Sigmoid colon (tissue), 7 donors: ENCODE data around the gene DAPK1. TPM values are rescaled to one million over a fixed set of nuclear protein-coding genes. Genes with fewer than 3 reads are reported as not detected.

Source experiments
- DNase-seq: peaks from one replicate; pipeline ENCODE4 v3.0.0-alpha.2; 2019
- H3K27ac ChIP-seq, 4 donors: fragments of 200-600 bp; sonication (generic); one replicate each; pipeline ENCODE4 v1.5.1; 2016 to 2019; ENCODE audit warnings: mild to moderate bottlenecking in 1 of 4
- H3K27me3 ChIP-seq, 3 donors: fragments of 200-600 bp; sonication (generic); one replicate each; pipeline ENCODE4 v1.5.1; 2019; ENCODE audit warnings: mild to moderate bottlenecking in 1 of 3
- H3K36me3 ChIP-seq, 4 donors: fragments of 200-600 bp; sonication (generic); one replicate each; pipeline ENCODE4 v1.5.1; 2016 to 2019
- H3K4me1 ChIP-seq, 4 donors: fragments of 200-600 bp; sonication (generic); one replicate each; pipeline ENCODE4 v1.5.1; 2017 to 2019
- H3K4me3 ChIP-seq, 4 donors: fragments of 200-600 bp; sonication (generic); one replicate each; pipeline ENCODE4 v1.5.1; 2017 to 2019; ENCODE audit warnings: mild to moderate bottlenecking in 2 of 4, moderate library complexity in 1 of 4
- H3K9me3 ChIP-seq, 4 donors: fragments of 200-600 bp in 3 of 4; sonication (generic) in 3 of 4; one replicate each; pipeline versions ENCODE4 v1.5.1 to v1.6.1; 2013 to 2019
- CTCF ChIP-seq, 4 experiments: fragments of 450-650 bp in 3 of 4; fragments of 200-600 bp in 1 of 4; IDR thresholded peaks; one replicate each; pipeline ENCODE4 v1.5.1; 2016 to 2019; ENCODE audit warnings: antibody characterized with exemption in 4 of 4, mild to moderate bottlenecking in 3 of 4, moderate library complexity in 2 of 4
- EP300 ChIP-seq, 4 donors: sonication (generic); formaldehyde crosslinking; IDR thresholded peaks; one replicate each; pipeline ENCODE4 v1.6.1; 2017; ENCODE audit warnings: antibody characterized with exemption in 4 of 4
- POLR2A ChIP-seq, 2 donors: fragments of 450-650 bp; IDR thresholded peaks; one replicate each; pipeline ENCODE4 v1.6.1; 2016; ENCODE audit warnings: antibody characterized with exemption in 2 of 2, mild to moderate bottlenecking in 2 of 2, moderate library complexity in 2 of 2
- POLR2AphosphoS5 ChIP-seq, 4 donors: sonication (generic); formaldehyde crosslinking; IDR thresholded peaks; one replicate each; pipeline ENCODE4 v1.6.1; 2017; ENCODE audit warnings: antibody characterized with exemption in 4 of 4
- WGBS, 2 donors: extraction: QIAGEN DNeasy Blood & Tissue Kit; methylation state at CpG; one replicate each; pipeline ENCODE4 v1.1.7; 2013; 5-methylcytosine and 5-hydroxymethylcytosine counted together
- intact Hi-C: fragments of 100-400 bp; cut with DNase I; formaldehyde crosslinking; loops from one replicate; pipeline ENCODE4 v1.15.1; 2023
- polyA plus RNA-seq, 3 donors: library from polyadenylated mRNA; stranded (reverse); fragments of 200-250 nt; gene quantifications; one replicate each; pipeline ENCODE4 v1.2.3, GENCODE V29; 2013
- total RNA-seq, 4 donors: library from RNA; depleted of rRNA; stranded (reverse); fragments of >200 nt; gene quantifications; one replicate each; pipeline ENCODE4 v1.1.0, GENCODE V29; 2016
- donor health status: healthy with polysubstance abuse.
- donor health status: Bipolar disorder and iron deficiency.
- donor health status: healthy.

DAPK1 gene
- total and polyA plus RNA-seq, 7 donors = 4.8 to 92.5 (median 78.1) TPM

GRCh38 chr9:87614397-87614796 is 116.7 kb downstream of the DAPK1 start:
- intact Hi-C loops = no loop called here
- TF ChIP-seq CTCF (IDR thresholded peaks at IDR 0.05) (no peak), POLR2AphosphoS5 (IDR thresholded peaks at IDR 0.05) (no peak), EP300 (IDR thresholded peaks at IDR 0.05) (no peak), POLR2A (IDR thresholded peaks at IDR 0.05) (no peak)
- WGBS, 2 donors = 63 to 80% methylated on average over 7 of the region's 7 CpGs
- H3K4me3 ChIP-seq = no peak overlapping the region
- peak overlapping the region in 3 of 4 donors; percentile 56 to 83 (median 59) for H3K27ac ChIP-seq
- H3K27me3 ChIP-seq = no peaks in the 10 kb centered on the region
- peaks cover 0 to 11% (median 2%) of the 10 kb centered on the region in 4 donors for H3K36me3 ChIP-seq
- H3K9me3 ChIP-seq = no peaks in the 10 kb centered on the region
- H3K4me1 ChIP-seq = peaks cover 0 to 70% (median 51%) of the 10 kb centered on the region in 4 donors
- no peak for DNase-seq

DNA sequence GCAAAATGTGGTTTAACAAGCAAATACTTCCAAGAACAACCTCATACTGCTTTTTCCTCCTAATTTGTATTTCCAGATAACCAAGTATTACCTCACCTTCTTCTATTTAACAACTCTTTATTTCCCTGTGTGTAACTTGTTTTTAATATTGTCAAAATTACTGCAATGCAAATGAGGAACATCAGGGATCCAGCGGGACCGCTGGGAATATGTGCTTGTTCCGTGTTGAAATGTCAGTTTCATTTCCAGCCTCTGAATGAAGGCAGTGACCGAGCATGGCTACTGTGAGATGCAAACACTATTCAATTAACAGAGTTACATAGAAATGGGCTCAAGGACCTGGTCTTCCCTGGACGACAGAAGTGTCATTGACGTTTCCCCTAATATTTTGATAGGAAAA is 117.5 kb downstream of the DAPK1 start:
- H3K4me1 ChIP-seq = peaks cover 0 to 70% (median 49%) of the 10 kb centered on the region in 4 donors

DNA sequence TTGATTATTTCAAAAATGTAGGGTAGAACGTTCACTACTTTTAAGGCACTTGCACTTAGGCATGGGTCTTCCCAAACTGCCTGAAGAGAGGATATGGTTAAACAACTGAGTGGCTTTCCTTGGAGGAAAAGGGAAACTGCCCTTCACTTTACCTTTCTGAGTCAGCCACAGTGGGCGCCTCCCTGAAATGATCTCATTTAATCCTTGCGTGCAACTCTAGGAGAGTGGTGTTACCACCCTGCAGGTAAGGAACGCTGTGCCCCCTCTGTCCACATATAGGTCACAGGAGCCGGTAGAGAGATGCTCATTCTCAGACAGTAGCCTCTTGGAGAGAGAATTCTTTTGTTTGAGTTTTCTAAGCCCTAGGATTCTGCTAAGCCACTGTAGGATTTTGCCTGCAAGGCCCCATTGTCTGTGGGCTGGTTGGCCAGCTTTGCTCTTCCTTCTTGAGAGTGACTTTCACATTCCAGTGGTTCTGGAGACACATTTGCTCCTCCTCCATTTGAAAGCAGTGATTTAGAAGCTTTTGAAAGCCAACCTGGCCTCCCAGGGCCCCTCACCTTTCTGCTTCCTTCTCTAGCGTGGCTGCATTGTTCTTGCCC is 118.0 kb downstream of the DAPK1 start:
- no peak for TF ChIP-seq POLR2A (IDR thresholded peaks at IDR 0.05)
- WGBS, 2 donors = 91 to 93% methylated on average over 6 of the region's 6 CpGs
- peaks cover 0 to 11% (median 4%) of the 10 kb centered on the region in 4 donors for H3K36me3 ChIP-seq
- H3K4me3 ChIP-seq = no peak overlapping the region
- no peaks in the 10 kb centered on the region for H3K9me3 ChIP-seq
- H3K27me3 ChIP-seq = no peaks in the 10 kb centered on the region
- H3K27ac ChIP-seq = no peak overlapping the region
- H3K4me1 ChIP-seq = peaks cover 0 to 70% (median 49%) of the 10 kb centered on the region in 4 donors
- no peak for DNase-seq
- intact Hi-C loops = no loop called here

More for the DNA sequence above, 117.5 kb downstream of the DAPK1 start:
- Histone ChIP-seq H3K4me3 (no peak overlapping the region), H3K27ac (peak overlapping the region in 1 of 4 donors; percentile 59), H3K9me3 (no peaks in the 10 kb centered on the region), H3K36me3 (peaks cover 0 to 11% (median 4%) of the 10 kb centered on the region in 4 donors), H3K27me3 (no peaks in the 10 kb centered on the region)
- TF ChIP-seq POLR2A (IDR thresholded peaks at IDR 0.05) (no peak), POLR2AphosphoS5 (IDR thresholded peaks at IDR 0.05) (no peak), EP300 (IDR thresholded peaks at IDR 0.05) (no peak), CTCF (IDR thresholded peaks at IDR 0.05) (no peak)
- no peak for DNase-seq
- intact Hi-C loops = no loop called here
- 92% methylated on average over 6 of the region's 6 CpGs for WGBS, 2 donors

- Histone ChIP-seq H3K9me3 (no peaks in the 10 kb centered on the region), H3K27ac (no peak overlapping the region), H3K36me3 (peaks cover 0 to 11% (median 4%) of the 10 kb centered on the region in 4 donors), H3K27me3 (no peaks in the 10 kb centered on the region), H3K4me1 (peaks cover 0 to 60% (median 35%) of the 10 kb centered on the region in 4 donors), H3K4me3 (no peak overlapping the region)
- no peak for DNase-seq
- intact Hi-C loops = no loop called here
- WGBS, 2 donors = 85 to 87% methylated on average over 2 of the region's 2 CpGs
- TF ChIP-seq EP300 (IDR thresholded peaks at IDR 0.05) = no peak
These were observed 120.6 kb downstream of the DAPK1 start for GRCh38 chr9:87618226-87618625.

DNA sequence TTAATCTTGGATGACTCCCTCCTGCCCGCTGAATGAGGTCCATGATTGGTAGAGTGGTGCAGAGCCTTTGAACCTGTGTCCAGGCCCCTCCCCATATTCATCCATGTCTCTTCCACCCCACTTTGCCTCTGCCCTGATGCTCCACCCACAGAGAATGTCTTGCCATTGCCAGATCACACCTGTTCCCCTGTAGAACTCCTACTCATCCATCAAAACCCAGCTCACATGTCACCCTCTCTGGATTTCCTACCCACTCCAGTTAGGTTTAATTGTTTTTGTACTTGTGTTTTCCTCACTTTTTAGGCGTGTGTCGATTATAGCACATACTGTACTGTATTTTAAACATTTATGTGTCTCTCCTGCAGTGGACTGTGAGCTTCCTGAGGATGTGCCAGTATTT is 121.3 kb downstream of the DAPK1 start:
- H3K36me3 ChIP-seq = peaks cover 0 to 13% (median 4%) of the 10 kb centered on the region in 4 donors
- H3K4me1 ChIP-seq = peaks cover 0 to 53% (median 28%) of the 10 kb centered on the region in 4 donors
- no peak overlapping the region for H3K4me3 ChIP-seq
- no peak for DNase-seq
- no peak for TF ChIP-seq POLR2AphosphoS5 (IDR thresholded peaks at IDR 0.05)
- TF ChIP-seq POLR2A (IDR thresholded peaks at IDR 0.05) = no peak
- TF ChIP-seq CTCF (IDR thresholded peaks at IDR 0.05) = no peak
- TF ChIP-seq EP300 (IDR thresholded peaks at IDR 0.05) = no peak
- 81 to 83% methylated on average over 3 of the region's 3 CpGs for WGBS, 2 donors
- H3K27me3 ChIP-seq = no peaks in the 10 kb centered on the region
- no peak overlapping the region for H3K27ac ChIP-seq
- no peaks in the 10 kb centered on the region for H3K9me3 ChIP-seq
- intact Hi-C loops = no loop called here

DNA sequence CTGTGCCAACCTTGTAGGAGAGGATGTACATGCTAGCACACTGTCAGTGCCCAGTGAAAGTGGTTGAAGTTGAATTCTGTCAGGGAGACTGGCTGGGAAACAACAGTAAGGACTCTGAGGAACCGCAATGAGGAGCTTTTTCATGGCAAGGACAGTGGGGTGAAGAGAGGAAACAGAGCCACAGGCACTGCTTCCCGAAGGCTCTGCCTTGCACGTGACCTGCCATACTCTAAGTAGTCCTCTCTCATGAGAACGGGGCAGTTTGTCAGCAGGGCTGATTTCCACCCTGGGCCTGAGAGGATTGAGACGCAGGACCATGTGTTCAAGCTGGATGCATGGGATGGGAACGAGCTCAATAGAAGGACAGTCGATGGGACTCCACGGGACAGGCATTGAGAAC is 121.7 kb downstream of the DAPK1 start:
- peaks cover 0 to 17% (median 4%) of the 10 kb centered on the region in 4 donors for H3K36me3 ChIP-seq
- 87 to 93% methylated on average over 8 of the region's 8 CpGs for WGBS, 2 donors
- no peaks in the 10 kb centered on the region for H3K9me3 ChIP-seq
- TF ChIP-seq CTCF (IDR thresholded peaks at IDR 0.05) (no peak), EP300 (IDR thresholded peaks at IDR 0.05) (no peak), POLR2AphosphoS5 (IDR thresholded peaks at IDR 0.05) (no peak), POLR2A (IDR thresholded peaks at IDR 0.05) (no peak)
- H3K27me3 ChIP-seq = no peaks in the 10 kb centered on the region
- H3K27ac ChIP-seq = no peak overlapping the region
- no peak overlapping the region for H3K4me3 ChIP-seq
- H3K4me1 ChIP-seq = peaks cover 0 to 49% (median 24%) of the 10 kb centered on the region in 4 donors
- intact Hi-C loops = no loop called here
- DNase-seq = no peak
